ENCODE results near the gene VCP.

The VCP gene

DNA sequence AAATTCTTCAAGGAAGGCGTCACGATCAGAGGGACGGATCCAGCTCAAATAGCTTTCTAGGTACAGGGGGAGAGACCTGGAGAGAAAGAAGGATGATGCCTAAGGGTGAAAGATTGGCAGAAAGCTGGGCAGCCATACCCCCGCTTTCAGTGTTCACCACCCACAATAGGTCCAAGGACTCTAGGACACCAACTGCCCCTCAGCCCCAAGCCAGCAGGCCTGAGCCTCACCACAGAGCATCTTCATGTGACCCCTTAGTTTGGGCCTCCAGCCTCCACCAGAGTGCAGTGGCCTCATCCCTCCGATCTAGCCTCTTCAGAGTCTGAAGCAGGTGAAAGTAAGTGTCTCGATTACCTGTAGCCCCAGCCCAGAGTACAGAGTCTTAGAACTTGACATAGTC lies 1.7 kb upstream of the VCP start:
- Histone ChIP-seq H3K9me3 (replicated peaks; ENCODE audit: low read length) (no peaks in the 10 kb centered on the region), H3K4me2 (ENCODE audit: low read length) (no peak overlapping the region), H3K9ac (ENCODE audit: low read depth, low read length) (no peak overlapping the region), H3K4me3 (ENCODE audit: low read length) (no peak overlapping the region), H3K36me3 (ENCODE audit: insufficient read depth, low read length) (peaks cover 15% of the 10 kb centered on the region), H3K4me1 (ENCODE audit: control insufficient read depth, insufficient read depth, low read length) (peaks cover 33% of the 10 kb centered on the region), H3K27me3 (ENCODE audit: control insufficient read depth, insufficient read depth, low read length) (no peaks in the 10 kb centered on the region)

GRCh38 chr9:35073279-35073612 lies 821 bp upstream of the VCP start:
- H3K4me3 ChIP-seq (ENCODE audit: low read length), result no peak overlapping the region
- H3K9me3 ChIP-seq (replicated peaks; ENCODE audit: low read length), result no peaks in the 10 kb centered on the region
- H3K36me3 ChIP-seq (ENCODE audit: insufficient read depth, low read length), result peaks cover 15% of the 10 kb centered on the region
- H3K27me3 ChIP-seq (ENCODE audit: control insufficient read depth, insufficient read depth, low read length), result no peaks in the 10 kb centered on the region
- H3K4me1 ChIP-seq (ENCODE audit: control insufficient read depth, insufficient read depth, low read length), result peaks cover 34% of the 10 kb centered on the region
- peak overlapping the region; percentile 6 for H3K9ac ChIP-seq (ENCODE audit: low read depth, low read length)
- H3K4me2 ChIP-seq (ENCODE audit: low read length), result peak overlapping the region; percentile 54

DNA sequence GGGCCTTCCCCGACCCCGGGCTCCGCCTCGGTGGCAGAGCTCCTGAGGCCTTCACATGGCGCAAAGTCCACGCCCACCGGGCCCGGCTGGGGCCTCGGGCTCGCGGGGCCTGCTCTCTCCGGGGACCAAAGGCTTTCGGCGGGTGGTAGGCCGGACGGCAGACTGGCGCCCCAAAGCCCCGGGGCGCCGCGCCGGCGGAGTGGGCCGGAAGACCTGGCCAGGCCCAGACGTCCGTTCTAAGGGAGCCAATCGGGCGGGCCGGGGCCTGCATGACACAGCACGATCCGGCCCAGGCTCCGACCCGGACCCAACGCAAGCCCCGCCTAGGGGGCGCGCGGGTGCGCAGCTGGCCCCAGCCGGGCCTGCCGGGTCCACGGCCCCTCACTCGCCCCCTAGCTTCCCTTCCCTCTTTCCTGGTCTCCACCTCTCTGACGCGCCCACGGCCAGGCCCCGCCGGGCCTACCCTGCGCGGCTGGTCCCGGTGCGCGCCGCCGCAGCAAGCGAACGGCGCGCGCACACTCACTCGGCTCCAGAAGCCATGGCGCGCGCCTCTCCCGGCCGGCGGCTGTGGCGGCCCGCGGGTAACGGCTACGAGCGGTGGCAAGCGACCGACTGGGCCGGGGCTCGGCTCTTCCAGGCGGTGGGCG lies 488 bp downstream of the VCP start:
- H3K9ac ChIP-seq (ENCODE audit: low read depth, low read length), result peak overlapping the region; percentile 99
- H3K27me3 ChIP-seq (ENCODE audit: control insufficient read depth, insufficient read depth, low read length), result no peaks in the 10 kb centered on the region
- peak overlapping the region; percentile 90 for H3K4me2 ChIP-seq (ENCODE audit: low read length)
- H3K4me3 ChIP-seq (ENCODE audit: low read length), result peak overlapping the region; percentile 89
- H3K9me3 ChIP-seq (replicated peaks; ENCODE audit: low read length), result no peaks in the 10 kb centered on the region
- peaks cover 26% of the 10 kb centered on the region for H3K36me3 ChIP-seq (ENCODE audit: insufficient read depth, low read length)
- H3K4me1 ChIP-seq (ENCODE audit: control insufficient read depth, insufficient read depth, low read length), result peaks cover 30% of the 10 kb centered on the region

DNA sequence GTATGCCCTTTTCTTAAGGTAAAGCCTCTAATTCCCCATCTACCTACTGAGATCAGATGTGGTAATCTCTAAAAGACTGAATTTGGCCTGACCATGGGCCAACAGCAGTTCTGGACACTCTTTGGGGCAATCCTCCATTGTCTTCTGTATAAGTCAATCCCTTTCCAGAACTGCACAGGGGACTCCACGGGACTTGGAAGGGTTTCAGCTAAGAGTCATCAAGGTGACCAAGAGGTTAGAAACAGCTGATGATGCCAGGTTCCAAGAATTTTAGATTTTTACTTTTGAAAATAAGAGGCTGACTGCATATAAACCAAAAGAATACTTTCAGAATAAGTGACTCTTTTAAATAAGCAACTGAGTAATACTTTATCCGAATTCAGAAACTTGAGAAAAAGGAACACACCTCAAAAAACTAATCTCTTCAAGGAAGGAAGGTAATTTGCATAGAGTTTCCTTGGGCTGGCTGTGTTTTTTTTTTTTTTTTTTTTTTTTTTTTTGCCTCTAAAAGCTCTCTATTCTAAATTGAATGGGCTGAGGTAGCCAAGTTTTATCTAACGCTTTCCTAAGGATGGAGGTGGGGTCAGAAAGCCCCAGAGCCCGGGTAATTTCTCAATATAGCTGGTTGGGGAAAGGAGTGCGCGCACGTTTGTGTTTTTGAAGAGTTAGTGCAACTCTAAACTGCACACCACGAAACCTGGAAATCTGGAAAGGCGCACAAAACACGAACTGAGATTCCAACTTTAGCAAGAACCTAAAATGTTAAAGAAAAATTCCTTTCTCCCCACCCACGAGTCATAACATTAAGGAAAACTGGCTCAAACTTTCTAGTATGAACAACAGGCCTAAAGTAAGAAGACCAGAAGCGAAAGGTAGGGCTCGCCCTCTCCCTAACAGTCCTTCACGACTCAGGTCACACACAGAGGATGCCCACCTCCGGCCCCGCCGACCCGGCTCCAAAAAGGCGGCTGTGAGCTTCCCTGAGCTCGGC lies 1.3 kb downstream of the VCP start:
- Histone ChIP-seq H3K4me2 (ENCODE audit: low read length) (peak overlapping the region; percentile 90), H3K4me3 (ENCODE audit: low read length) (peak overlapping the region; percentile 89), H3K27me3 (ENCODE audit: control insufficient read depth, insufficient read depth, low read length) (no peaks in the 10 kb centered on the region), H3K36me3 (ENCODE audit: insufficient read depth, low read length) (peaks cover 32% of the 10 kb centered on the region), H3K9ac (ENCODE audit: low read depth, low read length) (peak overlapping the region; percentile 99), H3K4me1 (ENCODE audit: control insufficient read depth, insufficient read depth, low read length) (peaks cover 30% of the 10 kb centered on the region), H3K9me3 (replicated peaks; ENCODE audit: low read length) (no peaks in the 10 kb centered on the region)

DNA sequence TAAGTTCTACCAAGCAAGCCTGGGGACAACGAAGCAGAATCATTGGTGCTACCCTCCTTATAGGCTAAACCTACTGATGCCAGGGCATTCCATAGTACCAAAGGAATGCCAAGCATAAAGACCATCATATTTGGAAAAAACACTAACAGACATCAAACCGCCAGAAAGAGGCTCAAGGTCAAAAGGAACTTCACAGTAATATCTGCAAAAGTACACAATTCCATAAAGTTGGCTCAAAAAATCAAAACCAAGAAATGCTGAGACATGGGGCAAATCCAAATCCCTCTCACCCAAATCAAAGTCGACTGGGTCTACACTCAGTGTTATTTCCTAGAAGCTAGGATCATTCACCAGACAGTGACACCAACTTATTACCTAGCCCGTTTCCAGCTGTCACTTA lies 3.4 kb downstream of the VCP start:
- Histone ChIP-seq H3K9ac (ENCODE audit: low read depth, low read length) (no peak overlapping the region), H3K36me3 (ENCODE audit: insufficient read depth, low read length) (peaks cover 39% of the 10 kb centered on the region), H3K4me1 (ENCODE audit: control insufficient read depth, insufficient read depth, low read length) (peaks cover 30% of the 10 kb centered on the region), H3K9me3 (replicated peaks; ENCODE audit: low read length) (no peaks in the 10 kb centered on the region), H3K4me2 (ENCODE audit: low read length) (peak overlapping the region; percentile 90), H3K4me3 (ENCODE audit: low read length) (peak overlapping the region; percentile 42), H3K27me3 (ENCODE audit: control insufficient read depth, insufficient read depth, low read length) (no peaks in the 10 kb centered on the region)

DNA sequence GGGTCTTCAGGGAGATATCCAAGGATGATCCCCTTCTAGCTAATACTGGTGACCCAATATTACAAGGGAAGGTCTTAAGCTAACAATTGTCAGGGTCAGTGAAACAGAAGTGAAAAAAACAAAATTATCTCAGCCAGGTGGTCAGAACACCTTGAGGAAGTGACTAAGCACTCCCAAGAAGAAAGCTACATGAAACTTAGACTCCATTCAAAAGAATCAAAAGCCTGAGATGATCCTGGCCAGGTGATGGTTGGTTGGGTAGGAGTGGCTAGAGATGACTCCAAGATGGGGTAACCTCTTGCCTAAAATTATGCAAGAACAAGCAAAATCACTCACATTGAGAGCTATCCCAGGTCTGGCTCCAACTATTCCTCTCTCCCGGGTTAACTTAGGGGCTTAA lies 5.4 kb downstream of the VCP start:
- Histone ChIP-seq H3K36me3 (ENCODE audit: insufficient read depth, low read length) (peaks cover 59% of the 10 kb centered on the region), H3K4me2 (ENCODE audit: low read length) (no peak overlapping the region), H3K4me3 (ENCODE audit: low read length) (no peak overlapping the region), H3K9ac (ENCODE audit: low read depth, low read length) (no peak overlapping the region), H3K9me3 (replicated peaks; ENCODE audit: low read length) (no peaks in the 10 kb centered on the region), H3K4me1 (ENCODE audit: control insufficient read depth, insufficient read depth, low read length) (peaks cover 23% of the 10 kb centered on the region), H3K27me3 (ENCODE audit: control insufficient read depth, insufficient read depth, low read length) (no peaks in the 10 kb centered on the region)

DNA sequence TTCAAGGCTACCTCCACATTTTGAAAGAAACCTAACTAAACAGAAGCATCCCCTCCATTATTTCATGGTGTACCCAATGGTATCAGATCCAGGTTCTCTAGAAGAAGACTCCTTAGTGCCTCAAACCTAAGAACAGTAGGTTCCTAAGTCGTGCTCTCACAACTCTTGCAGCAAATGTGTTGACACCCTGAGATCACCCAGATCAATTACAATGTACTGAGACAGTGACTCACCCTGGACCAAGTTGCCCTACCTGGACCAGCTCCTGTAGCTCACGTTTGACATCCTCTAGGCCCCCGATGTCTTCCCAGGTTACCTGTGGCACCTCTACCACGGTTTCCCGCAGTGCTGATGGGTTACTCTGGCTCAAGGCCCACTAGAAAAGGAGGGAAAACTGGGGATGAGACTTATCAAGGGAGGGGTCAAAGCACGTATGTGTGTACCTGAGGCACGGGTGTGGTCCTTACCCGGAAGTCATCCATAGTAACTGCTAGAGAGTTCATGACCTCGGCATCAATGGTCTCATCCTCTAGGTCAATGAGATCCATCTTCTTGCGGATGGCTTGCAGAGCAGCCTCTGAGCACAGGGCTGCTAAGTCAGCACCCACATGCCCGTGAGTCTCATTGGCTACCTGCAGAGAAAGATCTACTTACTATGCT lies 11.7 kb downstream of the VCP start:
- no peak overlapping the region for H3K4me2 ChIP-seq (ENCODE audit: low read length)
- no peaks in the 10 kb centered on the region for H3K9me3 ChIP-seq (replicated peaks; ENCODE audit: low read length)
- H3K27me3 ChIP-seq (ENCODE audit: control insufficient read depth, insufficient read depth, low read length), result no peaks in the 10 kb centered on the region
- no peak overlapping the region for H3K9ac ChIP-seq (ENCODE audit: low read depth, low read length)
- no peak overlapping the region for H3K4me3 ChIP-seq (ENCODE audit: low read length)
- peaks cover 98% of the 10 kb centered on the region for H3K36me3 ChIP-seq (ENCODE audit: insufficient read depth, low read length)
- no peaks in the 10 kb centered on the region for H3K4me1 ChIP-seq (ENCODE audit: control insufficient read depth, insufficient read depth, low read length)

DNA sequence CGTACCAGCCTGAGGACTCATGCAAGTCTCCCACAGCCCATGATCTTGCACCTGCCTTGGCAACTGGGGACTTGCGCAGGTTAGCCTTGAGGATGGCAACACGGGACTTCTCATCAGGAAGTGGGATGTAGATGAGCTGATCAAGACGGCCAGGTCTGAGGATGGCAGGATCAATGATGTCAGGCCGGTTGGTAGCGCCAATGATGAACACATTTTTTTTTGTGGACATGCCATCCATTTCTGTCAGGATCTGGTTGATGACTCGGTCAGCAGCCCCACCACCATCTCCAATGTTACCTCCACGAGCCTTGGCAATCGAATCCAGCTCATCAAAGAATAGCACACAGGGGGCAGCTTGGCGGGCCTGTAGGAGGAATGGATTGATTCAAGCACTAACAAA lies 13.0 kb downstream of the VCP start:
- H3K27me3 ChIP-seq (ENCODE audit: control insufficient read depth, insufficient read depth, low read length), result no peaks in the 10 kb centered on the region
- no peak overlapping the region for H3K9ac ChIP-seq (ENCODE audit: low read depth, low read length)
- H3K4me3 ChIP-seq (ENCODE audit: low read length), result no peak overlapping the region
- no peaks in the 10 kb centered on the region for H3K4me1 ChIP-seq (ENCODE audit: control insufficient read depth, insufficient read depth, low read length)
- H3K9me3 ChIP-seq (replicated peaks; ENCODE audit: low read length), result no peaks in the 10 kb centered on the region
- H3K4me2 ChIP-seq (ENCODE audit: low read length), result no peak overlapping the region
- H3K36me3 ChIP-seq (ENCODE audit: insufficient read depth, low read length), result peaks cover 98% of the 10 kb centered on the region

DNA sequence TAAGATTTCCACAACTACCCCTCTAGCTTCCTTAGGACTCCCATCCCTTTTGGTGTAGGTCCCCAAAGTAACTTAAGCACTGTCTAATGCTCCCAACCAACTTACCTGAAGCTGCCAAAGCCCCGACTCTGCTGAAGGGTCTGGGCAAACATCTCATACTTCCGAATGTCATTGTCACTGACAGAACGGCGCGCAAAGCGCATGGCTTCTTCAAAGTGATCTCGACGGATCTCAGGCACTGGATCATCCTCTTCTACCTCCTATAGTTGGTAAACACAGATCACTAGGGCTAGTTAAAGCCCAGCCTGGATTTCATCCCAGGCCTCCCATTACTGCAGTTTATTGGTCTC lies 15.2 kb downstream of the VCP start:
- Histone ChIP-seq H3K36me3 (ENCODE audit: insufficient read depth, low read length) (peaks cover 89% of the 10 kb centered on the region), H3K4me1 (ENCODE audit: control insufficient read depth, insufficient read depth, low read length) (no peaks in the 10 kb centered on the region), H3K4me3 (ENCODE audit: low read length) (no peak overlapping the region)

GRCh38 chr9:35056571-35057270 lies 15.7 kb downstream of the VCP start:
- Histone ChIP-seq H3K36me3 (ENCODE audit: insufficient read depth, low read length) (peaks cover 86% of the 10 kb centered on the region), H3K4me2 (ENCODE audit: low read length) (no peak overlapping the region), H3K9ac (ENCODE audit: low read depth, low read length) (no peak overlapping the region), H3K9me3 (replicated peaks; ENCODE audit: low read length) (no peaks in the 10 kb centered on the region), H3K27me3 (ENCODE audit: control insufficient read depth, insufficient read depth, low read length) (no peaks in the 10 kb centered on the region), H3K4me1 (ENCODE audit: control insufficient read depth, insufficient read depth, low read length) (no peaks in the 10 kb centered on the region), H3K4me3 (ENCODE audit: low read length) (no peak overlapping the region)

More for the DNA sequence above, 15.2 kb downstream of the VCP start:
- H3K9me3 ChIP-seq (replicated peaks; ENCODE audit: low read length), result no peaks in the 10 kb centered on the region
- H3K9ac ChIP-seq (ENCODE audit: low read depth, low read length), result no peak overlapping the region
- H3K4me2 ChIP-seq (ENCODE audit: low read length), result no peak overlapping the region
- no peaks in the 10 kb centered on the region for H3K27me3 ChIP-seq (ENCODE audit: control insufficient read depth, insufficient read depth, low read length)

All from skeletal muscle satellite cell (primary cell).